ENCODE results near the gene SF3A2. TPM values are rescaled to one million over a fixed set of nuclear protein-coding genes. Genes with fewer than 3 reads are reported as not detected.

Gene SF3A2
- polyA plus RNA-seq, 3 donors from 2014 or later: 6.2 to 40.9 (median 11.1) TPM

GRCh38 chr19:2212861-2213711, 23.5 kb upstream of the SF3A2 start:
- Mint-ChIP-seq H3K4me1 (no peaks in the 10 kb centered on the region), H3K4me3 (no peak overlapping the region), H3K27ac (peak overlapping the region in 1 of 6 donors; percentile 32), H3K27me3 (ENCODE audit: low read depth in 3 of 3) (peaks cover 0 to 5% (median 1%) of the 10 kb centered on the region in 3 donors), H3K9me3 (no peaks in the 10 kb centered on the region), H3K36me3 (peaks cover 4 to 8% (median 7%) of the 10 kb centered on the region in 3 donors)
- no peak for DNase-seq

DNA sequence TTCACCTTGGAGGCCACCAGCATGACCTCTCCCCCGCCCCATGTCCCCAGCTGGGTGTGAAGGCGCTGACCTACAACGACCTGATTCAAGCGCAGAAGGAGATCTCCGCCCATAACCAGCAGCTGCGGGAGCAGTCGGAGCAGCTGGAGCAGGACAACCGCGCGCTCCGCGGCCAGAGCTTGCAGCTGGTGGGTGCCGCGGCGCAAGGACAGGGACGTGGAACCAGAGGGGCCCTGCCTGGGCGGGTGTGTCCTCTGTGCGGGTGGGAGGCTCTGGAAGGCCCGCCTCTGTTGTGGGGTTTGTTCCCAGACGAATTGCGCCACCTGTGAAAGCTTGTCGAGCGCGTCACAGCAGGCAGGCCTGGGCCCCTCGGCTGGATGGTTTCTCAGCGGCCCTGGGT, 22.8 kb upstream of the SF3A2 start:
- Mint-ChIP-seq H3K27ac (no peak overlapping the region), H3K4me1 (no peaks in the 10 kb centered on the region), H3K9me3 (no peaks in the 10 kb centered on the region), H3K4me3 (no peak overlapping the region), H3K27me3 (ENCODE audit: low read depth in 3 of 3) (peaks cover 0 to 5% (median 1%) of the 10 kb centered on the region in 3 donors), H3K36me3 (peaks cover 4 to 8% (median 7%) of the 10 kb centered on the region in 3 donors)
- no peak for DNase-seq

DNA sequence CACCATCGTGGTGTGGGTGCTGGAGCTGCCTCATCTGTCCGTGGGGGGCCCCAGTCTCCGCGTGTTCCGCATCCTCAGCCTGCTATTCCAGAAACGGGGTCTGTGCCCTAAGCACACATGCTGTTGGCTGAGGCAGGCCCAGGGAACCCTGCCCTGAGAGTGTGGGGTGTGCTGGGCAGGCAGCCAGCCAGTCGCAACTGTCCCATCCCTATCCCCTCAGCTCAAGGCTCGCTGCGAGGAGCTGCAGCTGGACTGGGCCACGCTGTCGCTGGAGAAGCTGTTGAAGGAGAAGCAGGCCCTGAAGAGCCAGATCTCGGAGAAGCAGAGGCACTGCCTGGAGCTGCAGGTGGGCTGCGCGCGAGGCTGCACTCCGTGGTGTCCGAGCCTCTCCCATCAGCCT, 22.4 kb upstream of the SF3A2 start:
- Mint-ChIP-seq H3K4me1 (no peaks in the 10 kb centered on the region), H3K36me3 (peaks cover 4 to 8% (median 7%) of the 10 kb centered on the region in 3 donors), H3K27ac (no peak overlapping the region), H3K9me3 (no peaks in the 10 kb centered on the region), H3K4me3 (no peak overlapping the region), H3K27me3 (ENCODE audit: low read depth in 3 of 3) (peaks cover 0 to 5% (median 1%) of the 10 kb centered on the region in 3 donors)
- no peak for DNase-seq

DNA sequence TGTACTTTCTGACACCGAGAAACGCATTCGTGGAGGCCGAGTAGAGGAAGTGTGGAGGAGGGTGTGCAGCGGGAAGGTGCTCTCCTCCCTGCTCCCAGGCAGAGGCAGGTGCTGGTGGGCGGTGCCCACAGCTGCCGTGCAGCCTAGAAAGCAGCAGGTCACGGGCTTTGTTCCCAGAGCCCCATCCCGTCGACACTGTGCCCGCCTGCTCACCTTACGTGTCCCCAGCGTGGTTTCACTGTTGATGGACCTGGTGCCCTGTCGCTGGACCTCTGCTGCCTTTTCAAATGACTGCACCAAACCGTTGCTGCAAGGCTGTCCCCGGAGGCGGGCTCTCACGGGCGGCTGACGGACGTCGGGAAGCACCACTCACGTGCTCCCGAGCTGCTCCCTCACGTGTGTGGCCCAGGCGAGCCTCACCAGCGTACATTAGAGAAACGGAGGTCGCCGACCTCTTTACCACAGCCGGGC, 21.3 kb upstream of the SF3A2 start:
- DNase-seq: no peak
- Mint-ChIP-seq H3K4me3 (no peak overlapping the region), H3K9me3 (no peaks in the 10 kb centered on the region), H3K36me3 (peaks cover 4 to 8% (median 7%) of the 10 kb centered on the region in 3 donors), H3K4me1 (no peaks in the 10 kb centered on the region), H3K27me3 (ENCODE audit: low read depth in 3 of 3) (peaks cover 0 to 5% (median 1%) of the 10 kb centered on the region in 3 donors), H3K27ac (no peak overlapping the region)

DNA sequence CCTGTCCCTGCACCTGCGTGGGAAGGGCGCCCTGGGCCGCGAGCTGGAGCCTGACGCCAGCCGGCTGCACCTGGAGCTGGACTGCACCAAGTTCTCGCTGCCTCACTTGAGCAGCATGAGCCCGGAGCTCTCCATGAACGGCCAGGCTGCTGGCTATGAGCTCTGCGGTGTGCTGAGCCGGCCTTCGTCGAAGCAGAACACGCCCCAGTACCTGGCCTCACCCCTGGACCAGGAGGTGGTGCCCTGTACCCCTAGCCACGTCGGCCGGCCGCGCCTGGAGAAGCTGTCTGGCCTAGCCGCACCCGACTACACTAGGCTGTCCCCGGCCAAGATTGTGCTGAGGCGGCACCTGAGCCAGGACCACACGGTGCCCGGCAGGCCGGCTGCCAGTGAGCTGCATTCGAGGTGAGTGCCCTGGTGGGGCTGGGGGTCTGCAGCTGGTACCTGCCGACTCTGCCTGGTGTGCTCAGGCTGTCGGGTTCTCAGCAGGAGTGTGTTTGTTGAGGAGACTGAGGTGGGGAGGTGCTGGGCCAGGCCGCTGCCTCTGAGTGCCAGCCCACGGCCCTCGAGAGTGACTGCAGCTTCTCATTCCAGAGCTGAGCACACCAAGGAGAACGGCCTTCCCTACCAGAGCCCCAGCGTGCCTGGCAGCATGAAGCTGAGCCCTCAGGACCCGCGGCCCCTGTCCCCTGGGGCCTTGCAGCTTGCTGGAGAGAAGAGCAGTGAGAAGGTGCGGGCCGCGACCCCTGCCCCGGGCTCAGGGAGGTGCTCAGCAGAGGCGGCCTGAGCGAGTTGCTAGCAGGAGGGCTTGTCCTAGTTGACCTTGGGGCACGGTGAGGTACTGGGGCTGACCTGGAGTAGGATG, 20.0 kb upstream of the SF3A2 start:
- Mint-ChIP-seq H3K9me3 (no peaks in the 10 kb centered on the region), H3K4me1 (no peaks in the 10 kb centered on the region), H3K27me3 (ENCODE audit: low read depth in 3 of 3) (peaks cover 0 to 5% (median 3%) of the 10 kb centered on the region in 3 donors), H3K36me3 (peaks cover 4 to 7% (median 7%) of the 10 kb centered on the region in 3 donors), H3K27ac (peak overlapping the region in 1 of 6 donors; percentile 65), H3K4me3 (no peak overlapping the region)
- DNase-seq: no peak

DNA sequence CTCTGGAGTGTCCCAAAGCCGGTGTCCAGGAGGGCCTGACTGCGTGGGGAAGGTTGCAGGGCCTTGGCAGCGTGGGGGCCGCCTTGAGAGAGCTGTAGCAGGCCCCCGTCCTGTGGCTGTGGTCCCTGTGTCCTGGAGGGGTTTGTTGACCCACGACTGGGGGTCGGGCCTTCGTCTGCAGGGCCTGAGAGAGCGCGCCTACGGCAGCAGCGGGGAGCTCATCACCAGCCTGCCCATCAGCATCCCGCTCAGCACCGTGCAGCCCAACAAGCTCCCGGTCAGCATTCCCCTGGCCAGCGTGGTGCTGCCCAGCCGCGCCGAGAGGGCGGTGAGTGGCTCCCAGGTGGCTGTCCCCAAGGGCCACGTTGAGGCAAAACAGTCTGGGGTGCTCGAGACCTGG, 19.0 kb upstream of the SF3A2 start:
- Mint-ChIP-seq H3K27ac (no peak overlapping the region), H3K27me3 (ENCODE audit: low read depth in 3 of 3) (peaks cover 0 to 3% (median 0%) of the 10 kb centered on the region in 3 donors), H3K4me3 (no peak overlapping the region), H3K36me3 (peaks cover 3 to 4% (median 4%) of the 10 kb centered on the region in 3 donors), H3K9me3 (no peaks in the 10 kb centered on the region), H3K4me1 (no peaks in the 10 kb centered on the region)
- DNase-seq: no peak

GRCh38 chr19:2219726-2220125, 16.9 kb upstream of the SF3A2 start:
- H3K4me1 Mint-ChIP-seq: peaks cover 7 to 8% of the 10 kb centered on the region in 2 donors

DNA sequence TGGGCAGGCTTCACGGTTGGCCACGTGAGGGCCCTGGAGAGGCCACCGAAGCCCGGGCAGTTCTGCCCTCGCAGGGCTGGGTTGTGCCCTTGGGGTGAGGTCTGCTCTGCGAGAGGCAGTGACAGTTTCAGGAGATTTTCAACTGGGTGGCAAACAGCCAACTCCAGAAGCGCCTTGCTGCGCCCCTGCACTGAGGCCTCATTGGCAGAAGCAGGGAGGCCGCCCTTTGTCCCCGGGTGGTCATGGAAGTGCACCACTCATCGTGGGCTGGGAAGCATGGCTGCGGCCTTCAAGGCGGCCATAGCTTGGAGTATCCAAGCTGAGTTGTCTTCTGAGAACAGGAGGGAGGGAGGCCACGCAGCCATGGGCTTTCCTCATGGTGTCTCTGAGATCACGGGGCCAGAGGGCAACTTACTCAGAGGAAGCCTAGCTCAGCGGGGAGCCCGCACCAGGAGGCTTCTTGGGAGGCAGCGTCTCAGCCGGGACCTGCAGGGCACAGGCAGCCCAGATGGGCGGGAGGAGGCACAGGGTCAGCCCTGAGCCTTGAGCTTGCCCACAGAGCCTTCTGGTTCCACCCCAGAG, 15.3 kb upstream of the SF3A2 start:
- H3K27me3 Mint-ChIP-seq (ENCODE audit: low read depth in 3 of 3): peaks cover 0 to 7% (median 6%) of the 10 kb centered on the region in 3 donors
- peaks cover 4 to 9% (median 9%) of the 10 kb centered on the region in 3 donors for H3K36me3 Mint-ChIP-seq
- H3K4me3 Mint-ChIP-seq: no peak overlapping the region
- H3K27ac Mint-ChIP-seq: no peak overlapping the region
- DNase-seq: no peak
- H3K4me1 Mint-ChIP-seq: peaks cover 7 to 8% of the 10 kb centered on the region in 2 donors
- H3K9me3 Mint-ChIP-seq: no peaks in the 10 kb centered on the region

More at GRCh38 chr19:2219726-2220125, 16.9 kb upstream of the SF3A2 start:
- no peak for DNase-seq
- no peak overlapping the region for H3K4me3 Mint-ChIP-seq
- H3K27me3 Mint-ChIP-seq (ENCODE audit: low read depth in 3 of 3): peaks cover 0 to 6% (median 5%) of the 10 kb centered on the region in 3 donors
- H3K27ac Mint-ChIP-seq: no peak overlapping the region
- peaks cover 4 to 9% (median 7%) of the 10 kb centered on the region in 3 donors for H3K36me3 Mint-ChIP-seq
- H3K9me3 Mint-ChIP-seq: no peaks in the 10 kb centered on the region

GRCh38 chr19:2221918-2222317, 14.7 kb upstream of the SF3A2 start:
- H3K27ac Mint-ChIP-seq: no peak overlapping the region
- H3K27me3 Mint-ChIP-seq (ENCODE audit: low read depth in 3 of 3): peaks cover 0 to 7% (median 6%) of the 10 kb centered on the region in 3 donors
- no peaks in the 10 kb centered on the region for H3K9me3 Mint-ChIP-seq
- no peak for DNase-seq
- no peak overlapping the region for H3K4me3 Mint-ChIP-seq
- peaks cover 7 to 8% of the 10 kb centered on the region in 2 donors for H3K4me1 Mint-ChIP-seq
- H3K36me3 Mint-ChIP-seq: peaks cover 4 to 9% (median 8%) of the 10 kb centered on the region in 3 donors

DNA sequence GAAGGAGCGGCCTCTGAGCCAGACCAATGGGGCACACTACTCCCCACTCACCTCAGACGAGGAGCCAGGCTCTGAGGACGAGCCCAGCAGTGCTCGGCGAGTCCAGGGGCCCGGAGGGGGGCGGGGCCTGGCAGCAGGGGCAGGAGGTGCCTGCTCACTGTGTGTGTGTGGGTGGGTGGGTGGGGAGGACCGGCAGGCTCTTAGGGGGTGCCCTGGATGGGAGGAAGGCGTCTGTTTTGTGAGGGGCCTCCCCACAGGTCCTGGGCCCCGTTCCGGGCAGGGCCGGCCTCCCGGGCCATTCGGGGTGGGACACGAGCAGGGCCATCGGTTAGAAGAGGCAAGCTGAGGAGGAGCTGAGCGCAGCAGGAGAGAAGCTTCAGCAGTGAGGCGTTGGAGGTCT, 13.2 kb upstream of the SF3A2 start:
- DNase-seq: no peak
- peak overlapping the region in 1 of 6 donors; percentile 81 for H3K27ac Mint-ChIP-seq
- no peaks in the 10 kb centered on the region for H3K9me3 Mint-ChIP-seq
- H3K36me3 Mint-ChIP-seq: peaks cover 0 to 6% (median 5%) of the 10 kb centered on the region in 3 donors
- peaks cover 0 to 8% (median 5%) of the 10 kb centered on the region in 3 donors for H3K27me3 Mint-ChIP-seq (ENCODE audit: low read depth in 3 of 3)
- H3K4me1 Mint-ChIP-seq: peaks cover 7 to 8% of the 10 kb centered on the region in 2 donors
- no peak overlapping the region for H3K4me3 Mint-ChIP-seq

DNA sequence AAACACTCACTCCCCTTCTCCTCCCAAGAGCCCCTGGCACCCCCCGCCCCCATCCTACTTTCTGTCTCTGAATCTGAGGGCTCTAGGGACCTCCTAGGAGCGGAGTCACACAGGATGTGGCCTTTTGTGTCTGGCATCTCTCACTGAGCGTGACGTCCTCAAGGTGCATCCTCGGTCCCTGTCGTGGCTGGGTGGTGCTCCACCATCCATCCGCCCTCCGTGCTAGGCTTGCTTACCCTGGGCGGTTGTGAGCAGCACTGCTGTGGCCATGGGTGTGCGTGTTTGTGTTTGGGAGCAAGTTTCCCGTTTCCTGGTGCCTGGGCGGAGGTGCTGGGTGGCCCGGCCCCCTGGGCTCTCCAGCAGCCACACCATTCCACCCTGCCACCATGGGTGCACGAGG, 12.7 kb upstream of the SF3A2 start:
- H3K36me3 Mint-ChIP-seq: peaks cover 0 to 6% (median 5%) of the 10 kb centered on the region in 3 donors
- peak overlapping the region; percentile 45 to 88 (median 80) for H3K27ac Mint-ChIP-seq
- peaks cover 7 to 8% of the 10 kb centered on the region in 2 donors for H3K4me1 Mint-ChIP-seq
- H3K4me3 Mint-ChIP-seq: no peak overlapping the region
- peaks cover 0 to 8% (median 5%) of the 10 kb centered on the region in 3 donors for H3K27me3 Mint-ChIP-seq (ENCODE audit: low read depth in 3 of 3)
- no peaks in the 10 kb centered on the region for H3K9me3 Mint-ChIP-seq
- peak in 2 of 3 donors; percentile 24 to 49 for DNase-seq

GRCh38 chr19:2224754-2225349, 11.8 kb upstream of the SF3A2 start:
- Mint-ChIP-seq H3K4me3 (no peak overlapping the region), H3K9me3 (no peaks in the 10 kb centered on the region), H3K4me1 (peaks cover 7 to 8% of the 10 kb centered on the region in 2 donors), H3K36me3 (peaks cover 0 to 6% (median 5%) of the 10 kb centered on the region in 3 donors), H3K27ac (peak overlapping the region in 3 of 6 donors; percentile 20 to 81 (median 70)), H3K27me3 (ENCODE audit: low read depth in 3 of 3) (peaks cover 0 to 10% (median 5%) of the 10 kb centered on the region in 3 donors)
- no peak for DNase-seq

Data from immature natural killer cell (primary cell).